HCT116 (cell line): ENCODE data around the gene ITPK1. TPM values are rescaled to one million over a fixed set of nuclear protein-coding genes. Genes with fewer than 3 reads are reported as not detected.

Source experiments
- ATAC-seq: fragments of 200-7000 bp; cut with Tn5 transposase; 2 replicates; pipeline ENCODE4 v1.9.1; 2020; ENCODE audit warnings: mild to moderate bottlenecking, moderate library complexity
- BruUV-seq: library from RNA; stranded (reverse); fragments of 400-500 nt; replicated peaks from 2 replicates; lab custom pipeline; 2021; lab: Mats Ljungman, UMichigan
- CTCF ChIA-PET: fragments of 300-600 bp; sonication (Branson Sonifier 250); formaldehyde crosslinking; loops from one replicate; lab custom pipeline; 2021; ENCODE audit warnings: antibody characterized with exemption; lab: Charles Lee
- POLR2A ChIA-PET: fragments of 300-600, 350-600 bp; sonication (Branson Sonifier 250); formaldehyde crosslinking; loops from one replicate; lab custom pipeline; 2021; ENCODE audit warnings: antibody characterized with exemption; lab: Charles Lee
- RAD21 ChIA-PET, 2 experiments: fragments of 300-600 bp; sonication (Branson Sonifier 250); formaldehyde crosslinking; loops; one replicate each; lab custom pipeline; 2023; ENCODE audit warnings: low total read pairs in 2 of 2; ENCODE audit not compliant: uncharacterized antibody in 2 of 2, unreplicated experiment in 2 of 2, low non-redundant PET in 1 of 2; lab: Charles Lee
- DNase-seq: peaks from one replicate; pipeline ENCODE4 v3.0.0-alpha.2; 2010; ENCODE audit warnings: low read depth, low spot score
- H2AFZ ChIP-seq: fragments of 200-600 bp; shearing (Covaris generic), sonication (generic); 2 replicates; pipeline ENCODE4 v1.6.1; 2017; ENCODE audit warnings: low read depth, mixed run types, mixed read lengths, antibody characterized with exemption, low read length; ENCODE audit not compliant: poor library complexity, severe bottlenecking
- H3K27ac ChIP-seq: 2 replicates; pipeline ENCODE4 v1.5.1; 2012; ENCODE audit warnings: low read depth, low read length
- H3K27me3 ChIP-seq: fragments of 200-600 bp; sonication (generic); 2 replicates; pipeline ENCODE4 v1.6.1; 2016; ENCODE audit warnings: mixed run types, low read length, mixed read lengths; ENCODE audit not compliant: insufficient read depth
- H3K36me3 ChIP-seq, 2 experiments: fragments of 200-500 bp in 1 of 2; fragments of 200-600 bp in 1 of 2; sonication (Bioruptor generic) in 1 of 2; sonication (generic) in 1 of 2; 2 replicates each; pipeline versions ENCODE4 v1.5.1 to v1.6.1; 2014 to 2016; ENCODE audit warnings: low read length in 2 of 2, inconsistent platforms in 1 of 2, mixed read lengths in 1 of 2, mixed run types in 1 of 2; ENCODE audit not compliant: insufficient read depth in 2 of 2, control insufficient read depth in 1 of 2
- H3K4me1 ChIP-seq, 2 experiments: fragments of 200-600 bp in 1 of 2; sonication (generic) in 1 of 2; 2 replicates each; pipeline versions ENCODE4 v1.5.1 to v1.6.1; 2012 to 2017; ENCODE audit warnings: low read length in 2 of 2, inconsistent platforms in 1 of 2, mild to moderate bottlenecking in 1 of 2, mixed read lengths in 1 of 2, mixed run types in 1 of 2, moderate library complexity in 1 of 2; ENCODE audit not compliant: insufficient read depth in 2 of 2, control insufficient read depth in 1 of 2
- H3K4me2 ChIP-seq: fragments of 200-600 bp; sonication (generic); 2 replicates; pipeline ENCODE4 v1.6.1; 2017; ENCODE audit warnings: mixed run types, low read length, mixed read lengths
- H3K4me3 ChIP-seq, 2 experiments: fragments of 200-600 bp in 1 of 2; sonication (generic) in 1 of 2; replicated peaks in 1 of 2; 2 replicates each; pipeline ENCODE4 v1.5.1; 2011 to 2016; ENCODE audit warnings: low read length in 2 of 2, control low read depth in 1 of 2, low read depth in 1 of 2, mild to moderate bottlenecking in 1 of 2, mixed read lengths in 1 of 2, mixed run types in 1 of 2
- H3K79me2 ChIP-seq: fragments of 200-600 bp; sonication (generic); 2 replicates; pipeline ENCODE4 v1.6.1; 2017; ENCODE audit warnings: mild to moderate bottlenecking, mixed run types, low read length, moderate library complexity, mixed read lengths; ENCODE audit not compliant: insufficient read depth
- H3K9ac ChIP-seq: fragments of 200-600 bp; sonication (generic); 2 replicates; pipeline ENCODE4 v1.6.1; 2016; ENCODE audit warnings: low read length, mixed read lengths
- H3K9me2 ChIP-seq: fragments of 200-600 bp; sonication (generic), shearing (Covaris generic); 2 replicates; pipeline ENCODE4 v1.6.1; 2017; ENCODE audit warnings: mixed run types, mild to moderate bottlenecking, moderate library complexity; ENCODE audit not compliant: insufficient read depth
- H3K9me3 ChIP-seq, 2 experiments: fragments of 200-500 bp in 1 of 2; fragments of 200-600 bp in 1 of 2; sonication (Bioruptor generic) in 1 of 2; sonication (generic) in 1 of 2; 2 replicates each; pipeline ENCODE4 v1.6.1; 2014 to 2017; ENCODE audit warnings: low read length in 2 of 2, mixed read lengths in 2 of 2, inconsistent platforms in 1 of 2, low read depth in 1 of 2, mild to moderate bottlenecking in 1 of 2, mixed run types in 1 of 2, moderate library complexity in 1 of 2; ENCODE audit not compliant: control insufficient read depth in 1 of 2, insufficient read depth in 1 of 2
- H4K20me1 ChIP-seq: fragments of 200-600 bp; sonication (generic), shearing (Covaris generic); 2 replicates; pipeline ENCODE4 v1.6.1; 2017; ENCODE audit warnings: mixed run types, mild to moderate bottlenecking, moderate library complexity; ENCODE audit not compliant: insufficient read depth
- CBX3 ChIP-seq: IDR thresholded peaks from 2 replicates; pipeline ENCODE4 v1.6.1; 2012; ENCODE audit warnings: low read depth
- EGR1 ChIP-seq: IDR thresholded peaks from 2 replicates; pipeline ENCODE4 v1.6.1; 2012; ENCODE audit warnings: low read depth
- ELF1 ChIP-seq: IDR thresholded peaks from 2 replicates; pipeline ENCODE4 v1.6.1; 2012; ENCODE audit warnings: low read depth, borderline replicate concordance
- EZH2 ChIP-seq: fragments of 200-600 bp; sonication (generic); IDR thresholded peaks from 2 replicates; pipeline ENCODE4 v1.6.1; 2017; ENCODE audit warnings: antibody characterized with exemption, mixed run types
- EZH2phosphoT487 ChIP-seq: fragments of 200-600 bp; IDR thresholded peaks from 2 replicates; pipeline ENCODE4 v1.6.1; 2018; ENCODE audit warnings: antibody characterized with exemption, borderline replicate concordance
- FOSL1 ChIP-seq: IDR thresholded peaks from 2 replicates; pipeline ENCODE4 v1.6.1; 2012; ENCODE audit warnings: low read depth
- JUND ChIP-seq: IDR thresholded peaks from 2 replicates; pipeline ENCODE4 v1.6.1; 2012
- MAX ChIP-seq: IDR thresholded peaks from 2 replicates; pipeline ENCODE4 v1.6.1; 2012
- POLR2A ChIP-seq: IDR thresholded peaks from 2 replicates; pipeline ENCODE4 v1.7.0; 2011; ENCODE audit warnings: borderline replicate concordance; ENCODE audit not compliant: insufficient read depth, insufficient read length; ENCODE audit errors: extremely low read depth
- POLR2AphosphoS5 ChIP-seq: IDR thresholded peaks from 2 replicates; pipeline ENCODE4 v1.6.1; 2011; ENCODE audit warnings: mild to moderate bottlenecking, low read depth, low read length, moderate library complexity
- RAD21 ChIP-seq: IDR thresholded peaks from 2 replicates; pipeline ENCODE4 v1.6.1; 2012; ENCODE audit warnings: low read depth, mild to moderate bottlenecking
- REST ChIP-seq: IDR thresholded peaks from 2 replicates; pipeline ENCODE4 v1.6.1; 2012; ENCODE audit warnings: low read depth
- SIN3A ChIP-seq: IDR thresholded peaks from 2 replicates; pipeline ENCODE4 v1.6.1; 2012; ENCODE audit warnings: low read depth
- SRF ChIP-seq: IDR thresholded peaks from 2 replicates; pipeline ENCODE4 v1.6.1; 2012; ENCODE audit warnings: low read depth
- YY1 ChIP-seq: IDR thresholded peaks from 2 replicates; pipeline ENCODE4 v1.6.1; 2011; ENCODE audit warnings: low read length, low read depth, moderate library complexity, mild to moderate bottlenecking; ENCODE audit not compliant: insufficient replicate concordance; ENCODE audit errors: extremely low read depth
- ZFX ChIP-seq: fragments of 450-650 bp; IDR thresholded peaks from 2 replicates; pipeline ENCODE4 v1.6.1; 2017
- intact Hi-C: fragments of 100-400 bp; cut with micrococcal nuclease; formaldehyde crosslinking; loops from 2 replicates; pipeline ENCODE4 v1.10.0; 2022
- total RNA-seq: library from RNA; stranded (reverse); gene quantifications from one replicate; pipeline ENCODE4 v1.2.1, GENCODE V29; 2021; ENCODE audit not compliant: unreplicated experiment

The ITPK1 gene
- total RNA-seq, 1 experiment from 2014 or later = 70.2 TPM

DNA sequence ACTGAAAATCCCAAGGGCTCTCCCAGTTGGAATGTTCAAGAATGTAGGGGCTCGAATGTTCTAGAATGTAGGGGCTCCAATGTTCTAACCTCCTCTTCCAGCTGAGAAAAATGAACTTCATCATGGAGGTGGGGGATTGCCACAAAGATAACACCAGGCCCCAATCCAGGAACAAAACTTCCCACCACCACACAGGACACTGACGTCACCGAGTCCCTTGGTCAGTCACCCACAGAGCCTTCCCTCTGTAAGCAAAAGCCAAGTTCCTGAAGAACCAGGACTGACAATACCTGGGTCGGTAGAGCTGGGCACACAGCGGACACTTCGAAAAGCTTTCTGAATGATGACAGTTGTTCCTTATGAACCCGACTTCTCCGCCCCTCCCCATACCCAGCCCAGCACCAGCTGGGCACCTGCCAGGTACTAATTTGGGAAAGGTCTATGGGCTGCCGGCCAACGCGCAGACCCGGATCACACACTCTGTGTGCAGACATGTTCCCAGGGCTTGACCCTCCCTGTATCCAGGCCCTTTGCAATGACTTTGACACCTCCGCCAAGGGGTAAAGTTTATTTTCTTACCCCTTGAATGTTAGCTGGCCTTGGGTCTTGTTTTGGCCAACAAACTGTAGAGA, 18.9 kb downstream of the ITPK1 start:
- Histone ChIP-seq H3K9me2 (no peaks in the 10 kb centered on the region), H3K27me3 (no peaks in the 10 kb centered on the region), H3K27ac (no peak overlapping the region), H3K4me2 (no peak overlapping the region), H3K79me2 (peaks cover 60% of the 10 kb centered on the region), H2AFZ (no peak overlapping the region), H3K9me3 (no peaks in the 10 kb centered on the region), H3K36me3 (no peaks in the 10 kb centered on the region; a peak in 1 of 4 replicates), H3K4me3 (no peak overlapping the region), H3K9ac (no peak overlapping the region), H4K20me1 (no peaks in the 10 kb centered on the region), H3K4me1 (no peaks in the 10 kb centered on the region)
- intact Hi-C loops = no loop called here
- BruUV-seq = no TSS peak
- TF ChIP-seq POLR2A (no peak), RAD21 (no peak), SRF (no peak), EGR1 (no peak), EZH2 (no peak), REST (no peak), ELF1 (no peak), FOSL1 (no peak), POLR2AphosphoS5 (no peak), SIN3A (no peak), EZH2phosphoT487 (no peak), MAX (no peak), YY1 (no peak), ZFX (no peak), JUND (no peak), CBX3 (no peak)
- no peak for ATAC-seq
- DNase-seq = no peak
- RAD21 ChIA-PET = no interaction called here
- POLR2A ChIA-PET = no interaction called here
- CTCF ChIA-PET = no interaction called here
